NOMO-1 (cell line): ENCODE measurements around the gene BBOX1.
"Not testable (repeated sequence)": the region's sequence is repeated elsewhere in the genome, so short reads cannot be mapped to it uniquely, and the experiment has no call there.

Source experiments
- DNase-seq, 2 experiments: peaks; one replicate each; lab custom pipeline; 2025; ENCODE audit not compliant: unreplicated experiment in 2 of 2; lab: John Stamatoyannopoulos, UW

Gene BBOX1

GRCh38 chr11:27174672-27175210, 134.1 kb downstream of the BBOX1 start:
- DNase-seq, result no peak

DNA sequence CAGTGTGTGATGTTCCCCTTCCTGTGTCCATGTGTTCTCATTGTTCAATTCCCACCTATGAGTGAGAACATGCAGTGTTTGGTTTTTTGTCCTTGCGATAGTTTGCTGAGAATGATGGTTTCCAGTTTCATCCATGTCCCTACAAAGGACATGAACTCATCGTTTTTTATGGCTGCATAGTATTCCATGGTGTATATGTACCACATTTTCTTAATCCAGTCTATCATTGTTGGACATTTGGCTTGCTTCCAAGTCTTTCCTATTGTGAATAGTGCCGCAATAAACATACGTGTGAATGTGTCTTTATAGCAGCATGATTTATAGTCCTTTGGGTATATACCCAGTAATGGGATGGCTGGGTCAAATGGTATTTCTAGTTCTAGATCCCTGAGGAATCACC, 134.9 kb downstream of the BBOX1 start:
- not testable (repeated sequence) for DNase-seq
